GM23248 (cell line): ENCODE data around the gene ASGR2.
"Not testable (repeated sequence)": the region's sequence is repeated elsewhere in the genome, so short reads cannot be mapped to it uniquely, and the experiment has no call there.

Experiments
- EZH2 ChIP-seq: fragments of 200-600 bp; sonication (generic); IDR thresholded peaks from 2 replicates; pipeline ENCODE4 v1.6.1; 2018; ENCODE audit warnings: antibody characterized with exemption, mild to moderate bottlenecking; ENCODE audit not compliant: insufficient read depth, poor library complexity, severe bottlenecking
- EZH2phosphoT487 ChIP-seq: fragments of 200-600 bp; sonication (generic); IDR thresholded peaks from 2 replicates; pipeline ENCODE4 v1.6.1; 2018; ENCODE audit warnings: antibody characterized with exemption, moderate library complexity, mild to moderate bottlenecking, low read depth; ENCODE audit not compliant: insufficient read depth

DNA sequence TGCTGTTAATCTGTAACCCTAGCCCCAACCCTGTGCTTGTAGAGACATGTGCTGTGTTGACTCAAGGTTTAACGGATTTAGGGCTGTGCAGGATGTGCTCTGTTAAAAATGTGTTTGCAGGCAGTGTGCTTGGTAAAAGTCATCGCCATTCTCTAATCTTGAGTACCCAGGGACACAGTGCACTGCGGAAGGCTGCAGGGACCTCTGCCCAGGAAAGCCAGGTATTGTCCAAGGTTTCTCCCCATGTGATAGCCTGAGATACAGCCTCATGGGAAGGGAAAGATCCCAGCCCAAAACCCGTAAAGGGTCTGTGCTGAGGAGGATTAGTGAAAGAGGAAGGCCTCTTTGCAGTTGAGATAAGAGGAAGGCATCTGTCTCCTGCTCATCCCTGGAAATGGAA is 26.2 kb downstream of the ASGR2 start:
- not testable (repeated sequence) for TF ChIP-seq EZH2, EZH2phosphoT487
